Raji (cell line): ENCODE measurements around the gene ACIN1.
A peak's percentile ranks its signal among the peaks of the same experiment; 100 is the strongest.

Source experiments
- POLR2A ChIP-seq: IDR thresholded peaks from 2 replicates; pipeline ENCODE4 v1.6.1; 2011; ENCODE audit warnings: low read depth, low read length, control low read depth; ENCODE audit not compliant: insufficient read depth

The ACIN1 gene

GRCh38 chr14:23077962-23078361 is 17.0 kb downstream of the ACIN1 start:
- no peak for TF ChIP-seq POLR2A

- TF ChIP-seq POLR2A = no peak
Observed at GRCh38 chr14:23076785-23077408, 18.0 kb downstream of the ACIN1 start.

GRCh38 chr14:23074906-23075305 is 20.0 kb downstream of the ACIN1 start:
- no peak for TF ChIP-seq POLR2A

GRCh38 chr14:23071921-23072539 is 22.9 kb downstream of the ACIN1 start:
- no peak for TF ChIP-seq POLR2A

GRCh38 chr14:23071244-23071920 is 23.6 kb downstream of the ACIN1 start:
- peak; percentile 89 for TF ChIP-seq POLR2A

- no peak for TF ChIP-seq POLR2A
Observed at GRCh38 chr14:23070262-23071129, 24.4 kb downstream of the ACIN1 start.

GRCh38 chr14:23069413-23069806 is 25.5 kb downstream of the ACIN1 start:
- no peak for TF ChIP-seq POLR2A

- TF ChIP-seq POLR2A = no peak
Observed at GRCh38 chr14:23068789-23069412, 26.0 kb downstream of the ACIN1 start.

- no peak for TF ChIP-seq POLR2A
Observed at GRCh38 chr14:23067847-23068788, 26.8 kb downstream of the ACIN1 start.

GRCh38 chr14:23066855-23067744 is 27.8 kb downstream of the ACIN1 start:
- TF ChIP-seq POLR2A = no peak

- no peak for TF ChIP-seq POLR2A
Observed at GRCh38 chr14:23066368-23066767, 28.6 kb downstream of the ACIN1 start.

GRCh38 chr14:23063601-23064000 is 31.3 kb downstream of the ACIN1 start:
- TF ChIP-seq POLR2A = no peak

- TF ChIP-seq POLR2A = no peak
Observed at GRCh38 chr14:23062002-23062401, 32.9 kb downstream of the ACIN1 start.

- TF ChIP-seq POLR2A = no peak
Observed at GRCh38 chr14:23060536-23061260, 34.2 kb downstream of the ACIN1 start.
